WTC11 (cell line): Measurements from ENCODE around the gene AADAT. TPM values are rescaled to one million over a fixed set of nuclear protein-coding genes. Genes with fewer than 3 reads are reported as not detected.

ENCODE experiments used
- ATAC-seq: fragments of 200-7000 bp; cut with Tn5 transposase; 2 replicates; pipeline ENCODE4 v1.10.0; 2021; ENCODE audit warnings: mild to moderate bottlenecking, moderate library complexity
- CTCF ChIA-PET: fragments of 300-600 bp; sonication (Branson Sonifier 250); formaldehyde crosslinking; loops from one replicate; lab custom pipeline; 2021; ENCODE audit warnings: antibody characterized with exemption; lab: Charles Lee
- POLR2A ChIA-PET: fragments of 350-600 bp; sonication (Branson Sonifier 250); formaldehyde crosslinking; loops from one replicate; lab custom pipeline; 2021; ENCODE audit warnings: antibody characterized with exemption; lab: Charles Lee
- DNase-seq: peaks from one replicate; pipeline ENCODE4 v3.0.0; 2021; ENCODE audit warnings: low spot score
- H3K27ac Mint-ChIP-seq: 2 replicates; pipeline ENCODE4 v1.8.0; 2021; ENCODE audit warnings: mixed read lengths
- H3K27me3 Mint-ChIP-seq: 2 replicates; pipeline ENCODE4 v1.8.0; 2021; ENCODE audit warnings: low read depth, mild to moderate bottlenecking, moderate library complexity, mixed read lengths
- H3K36me3 Mint-ChIP-seq: 2 replicates; pipeline ENCODE4 v1.8.0; 2021; ENCODE audit warnings: mixed read lengths
- H3K4me1 Mint-ChIP-seq: 2 replicates; pipeline ENCODE4 v1.8.0; 2022; ENCODE audit warnings: mixed read lengths
- H3K4me3 Mint-ChIP-seq: 2 replicates; pipeline ENCODE4 v1.8.0; 2021; ENCODE audit warnings: mild to moderate bottlenecking, moderate library complexity, mixed read lengths
- H3K9me3 Mint-ChIP-seq: 2 replicates; pipeline ENCODE4 v1.8.0; 2021; ENCODE audit warnings: mixed read lengths
- AFF4 ChIP-seq: sonication (generic); formaldehyde crosslinking; IDR thresholded peaks from 2 replicates; pipeline ENCODE4 v1.8.1; 2023; ENCODE audit warnings: mild to moderate bottlenecking, missing genetic modification reagents, borderline replicate concordance
- AR ChIP-seq: fragments of 250-450 bp; sonication (Bioruptor Pico); IDR thresholded peaks from 2 replicates; pipeline ENCODE4 v1.9.0; 2021; ENCODE audit warnings: mild to moderate bottlenecking
- ATF2 ChIP-seq: sonication (generic); formaldehyde crosslinking; IDR thresholded peaks from 2 replicates; pipeline ENCODE4 v1.8.1; 2022; ENCODE audit warnings: low read depth, missing genetic modification reagents, borderline replicate concordance
- CBFB ChIP-seq: sonication (generic); formaldehyde crosslinking; IDR thresholded peaks from 2 replicates; pipeline ENCODE4 v1.8.1; 2022; ENCODE audit warnings: mild to moderate bottlenecking, low read depth, missing genetic modification reagents
- CDX4 ChIP-seq: fragments of 250-450 bp; sonication (Bioruptor Pico); IDR thresholded peaks from 2 replicates; pipeline ENCODE4 v1.9.0; 2021; ENCODE audit warnings: moderate library complexity, mild to moderate bottlenecking, inconsistent platforms, borderline replicate concordance
- E2F5 ChIP-seq: sonication (generic); formaldehyde crosslinking; IDR thresholded peaks from 2 replicates; pipeline ENCODE4 v1.8.1; 2022; ENCODE audit warnings: mild to moderate bottlenecking, moderate library complexity, missing genetic modification reagents
- ETV6 ChIP-seq: sonication (generic); formaldehyde crosslinking; IDR thresholded peaks from 2 replicates; pipeline ENCODE4 v1.8.1; 2022; ENCODE audit warnings: mild to moderate bottlenecking, missing genetic modification reagents
- FOXJ3 ChIP-seq: sonication (generic); formaldehyde crosslinking; IDR thresholded peaks from 2 replicates; pipeline ENCODE4 v1.9.0; 2021; ENCODE audit warnings: missing genetic modification reagents, mild to moderate bottlenecking, borderline replicate concordance
- GRHL2 ChIP-seq: fragments of 250-450 bp; sonication (Bioruptor Pico); IDR thresholded peaks from 2 replicates; pipeline ENCODE4 v1.8.0; 2022; ENCODE audit warnings: mild to moderate bottlenecking, moderate library complexity; ENCODE audit not compliant: insufficient replicate concordance, severe bottlenecking
- HMGA2 ChIP-seq: fragments of 250-450 bp; sonication (Bioruptor Pico); IDR thresholded peaks from 2 replicates; pipeline ENCODE4 v1.4.0; 2021; ENCODE audit warnings: mild to moderate bottlenecking, moderate library complexity
- MAX ChIP-seq: sonication (generic); formaldehyde crosslinking; IDR thresholded peaks from 2 replicates; pipeline ENCODE4 v1.8.0; 2022; ENCODE audit warnings: mild to moderate bottlenecking, missing genetic modification reagents
- NFYB ChIP-seq: sonication (generic); formaldehyde crosslinking; conservative IDR thresholded peaks from 2 replicates; pipeline ENCODE4 v1.8.0; 2022; ENCODE audit warnings: low read depth, missing genetic modification reagents
- TP53 ChIP-seq: sonication (generic); formaldehyde crosslinking; IDR thresholded peaks from 2 replicates; pipeline ENCODE4 v1.8.1; 2023; ENCODE audit warnings: mild to moderate bottlenecking, missing genetic modification reagents
- USF1 ChIP-seq: sonication (generic); formaldehyde crosslinking; IDR thresholded peaks from 2 replicates; pipeline ENCODE4 v1.8.0; 2022; ENCODE audit warnings: mild to moderate bottlenecking, missing genetic modification reagents
- ZNF219 ChIP-seq: sonication (generic); formaldehyde crosslinking; IDR thresholded peaks from 2 replicates; pipeline ENCODE4 v1.8.0; 2023; ENCODE audit warnings: missing genetic modification reagents, mild to moderate bottlenecking, borderline replicate concordance
- ZNF396 ChIP-seq: fragments of 250-450 bp; sonication (Bioruptor Pico); IDR thresholded peaks from 2 replicates; pipeline ENCODE4 v1.8.0; 2021; ENCODE audit warnings: mild to moderate bottlenecking, moderate library complexity, borderline replicate concordance
- ZNF416 ChIP-seq: fragments of 250-450 bp; sonication (Bioruptor Pico); IDR thresholded peaks from 2 replicates; pipeline ENCODE4 v1.9.0; 2021; ENCODE audit warnings: mild to moderate bottlenecking, inconsistent platforms
- total RNA-seq: library from RNA; stranded (reverse); gene quantifications from 3 replicates; pipeline ENCODE4 v1.2.3, GENCODE V29; 2021

The AADAT gene
- total RNA-seq, 1 experiment from 2014 or later = 12.3 TPM

GRCh38 chr4:170068438-170069128 is 21.2 kb downstream of the AADAT start:
- peaks cover 13% of the 10 kb centered on the region for H3K36me3 Mint-ChIP-seq
- no peaks in the 10 kb centered on the region for H3K9me3 Mint-ChIP-seq
- POLR2A ChIA-PET = no interaction called here

GRCh38 chr4:170059421-170059820 is 30.3 kb downstream of the AADAT start:
- ChIA-PET CTCF (no interaction called here), POLR2A (no interaction called here)
- ATAC-seq = no peak
- TF ChIP-seq CBFB (CRISPR knock-in tag) (no peak), ZNF219 (no peak), ETV6 (CRISPR knock-in tag) (no peak), AR (no peak), NFYB (CRISPR knock-in tag) (no peak), TP53 (no peak), MAX (CRISPR knock-in tag) (no peak), ZNF396 (CRISPR knock-in tag) (no peak), HMGA2 (CRISPR knock-in tag) (no peak), USF1 (no peak), GRHL2 (CRISPR knock-in tag) (no peak), ZNF416 (CRISPR knock-in tag) (no peak)

More at GRCh38 chr4:170068438-170069128, 21.2 kb downstream of the AADAT start:
- Mint-ChIP-seq H3K4me3 (no peak overlapping the region), H3K27ac (no peak overlapping the region), H3K27me3 (no peaks in the 10 kb centered on the region), H3K4me1 (no peaks in the 10 kb centered on the region)
- ATAC-seq (no peak), DNase-seq (no peak)
- CTCF ChIA-PET = no interaction called here
- TF ChIP-seq E2F5 (CRISPR knock-in tag) = no peak
- no peak for TF ChIP-seq ATF2 (CRISPR knock-in tag)
- no peak for TF ChIP-seq AFF4 (CRISPR knock-in tag)
- no peak for TF ChIP-seq FOXJ3 (CRISPR knock-in tag)
- TF ChIP-seq CDX4 (CRISPR knock-in tag) = no peak
- TF ChIP-seq, all 79 proteins: peak for 0

More at GRCh38 chr4:170059421-170059820, 30.3 kb downstream of the AADAT start:
- Mint-ChIP-seq H3K27me3 (no peaks in the 10 kb centered on the region), H3K9me3 (no peaks in the 10 kb centered on the region), H3K36me3 (peaks cover 10% of the 10 kb centered on the region), H3K4me3 (no peak overlapping the region), H3K4me1 (peaks cover 14% of the 10 kb centered on the region), H3K27ac (no peak overlapping the region)
- DNase-seq = no peak
